GM12801 (cell line): Measurements from ENCODE around the gene RPS16.

Experiments
- TF ChIP-seq, protein P1 (sequence below): IDR thresholded peaks from one replicate; pipeline ENCODE4 v1.5.1; 2011; ENCODE audit warnings: control low read depth; ENCODE audit not compliant: insufficient read length; ENCODE audit errors: extremely low read depth

RPS16 gene

DNA sequence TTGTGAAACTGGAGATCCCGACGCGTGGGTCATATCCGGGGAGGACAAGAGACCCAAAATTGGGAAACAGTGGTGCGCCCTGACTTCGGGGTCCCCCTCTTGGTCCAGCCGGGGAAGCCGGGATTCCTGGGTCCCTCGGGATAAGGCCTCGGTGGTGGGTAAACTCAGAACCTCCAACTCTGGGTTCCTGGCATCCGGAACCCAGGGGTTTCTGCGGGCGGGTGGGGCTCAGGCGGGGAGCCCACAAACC, 28.4 kb downstream of the RPS16 start:
- TF ChIP-seq, protein P1, sequence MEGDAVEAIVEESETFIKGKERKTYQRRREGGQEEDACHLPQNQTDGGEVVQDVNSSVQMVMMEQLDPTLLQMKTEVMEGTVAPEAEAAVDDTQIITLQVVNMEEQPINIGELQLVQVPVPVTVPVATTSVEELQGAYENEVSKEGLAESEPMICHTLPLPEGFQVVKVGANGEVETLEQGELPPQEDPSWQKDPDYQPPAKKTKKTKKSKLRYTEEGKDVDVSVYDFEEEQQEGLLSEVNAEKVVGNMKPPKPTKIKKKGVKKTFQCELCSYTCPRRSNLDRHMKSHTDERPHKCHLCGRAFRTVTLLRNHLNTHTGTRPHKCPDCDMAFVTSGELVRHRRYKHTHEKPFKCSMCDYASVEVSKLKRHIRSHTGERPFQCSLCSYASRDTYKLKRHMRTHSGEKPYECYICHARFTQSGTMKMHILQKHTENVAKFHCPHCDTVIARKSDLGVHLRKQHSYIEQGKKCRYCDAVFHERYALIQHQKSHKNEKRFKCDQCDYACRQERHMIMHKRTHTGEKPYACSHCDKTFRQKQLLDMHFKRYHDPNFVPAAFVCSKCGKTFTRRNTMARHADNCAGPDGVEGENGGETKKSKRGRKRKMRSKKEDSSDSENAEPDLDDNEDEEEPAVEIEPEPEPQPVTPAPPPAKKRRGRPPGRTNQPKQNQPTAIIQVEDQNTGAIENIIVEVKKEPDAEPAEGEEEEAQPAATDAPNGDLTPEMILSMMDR: no peak

DNA sequence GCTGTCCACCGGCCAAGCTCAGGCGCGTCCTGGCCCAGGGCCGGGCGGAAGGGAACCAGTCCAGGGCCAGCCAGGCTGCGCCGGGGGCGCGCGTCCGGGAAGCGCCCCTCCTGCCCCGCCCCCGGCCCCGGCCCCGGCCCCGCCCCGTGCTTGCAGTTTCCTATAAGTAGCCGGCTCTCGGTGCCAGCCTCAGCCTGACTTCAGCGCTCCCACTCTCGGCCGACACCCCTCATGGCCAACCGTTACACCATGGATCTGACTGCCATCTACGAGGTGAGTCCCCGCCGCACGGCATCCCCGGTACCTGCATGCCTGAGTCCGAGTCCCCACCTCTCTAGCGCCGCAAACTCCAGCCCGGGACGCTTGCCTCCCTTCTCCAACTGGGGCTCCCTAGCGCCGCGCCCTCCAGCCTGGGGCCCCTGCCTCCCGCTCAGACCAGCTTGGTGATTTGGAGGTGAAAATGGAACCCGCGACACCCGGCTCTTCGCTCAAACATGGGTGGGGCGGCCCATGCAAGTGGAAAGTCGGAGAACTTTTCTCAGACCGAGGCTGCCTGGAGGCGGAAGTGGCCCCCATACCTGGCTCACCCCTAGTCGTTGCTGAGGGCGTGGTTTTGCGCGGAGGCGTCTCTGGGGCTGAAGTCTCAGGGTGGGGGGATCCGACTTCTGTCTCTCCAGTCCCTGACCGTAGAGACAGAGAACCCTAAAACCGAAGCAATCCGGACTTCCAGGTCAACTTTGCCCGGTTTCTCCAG, 28.9 kb downstream of the RPS16 start, which contains the start of gene ZFP36:
TSS of gene ZFP36 (plus strand) at position 192 of the 754 bp plus-strand sequence. CDS start at position 250, 58 bp downstream.
- TF ChIP-seq, protein P1: no peak

DNA sequence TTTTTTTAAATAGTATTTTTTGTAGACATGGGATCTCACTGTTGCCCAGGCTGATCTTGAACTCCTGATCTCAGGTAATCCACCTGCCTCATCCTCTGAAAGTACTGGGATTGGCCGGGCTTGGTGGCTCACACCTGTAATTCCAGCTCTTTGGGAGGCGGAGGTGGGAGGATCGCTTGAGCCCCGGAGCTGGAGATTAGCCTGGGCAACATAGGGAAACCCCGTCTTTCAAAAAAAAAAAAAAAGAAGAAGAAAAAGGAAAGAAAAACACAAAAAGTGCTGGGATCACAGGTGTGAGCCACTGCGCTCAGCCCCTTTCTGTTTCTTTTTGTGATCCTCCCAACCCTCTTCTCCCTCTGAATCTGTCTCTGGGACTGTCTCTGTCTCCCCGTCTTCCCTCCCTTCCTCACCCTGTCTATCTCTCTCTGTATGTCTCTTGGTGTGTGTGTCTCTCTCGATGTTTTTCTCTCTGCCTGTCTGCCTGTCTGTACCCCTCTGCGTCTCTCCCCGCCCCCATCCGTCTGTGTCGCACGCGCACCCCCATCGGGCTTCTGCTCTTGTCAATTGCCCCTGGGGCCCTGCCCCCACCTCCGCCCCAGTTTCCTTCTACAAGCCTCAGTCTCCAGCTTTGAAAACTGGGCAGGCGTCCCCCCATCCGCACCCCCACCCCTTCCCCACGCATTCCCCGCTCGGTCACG, 29.6 kb downstream of the RPS16 start:
- TF ChIP-seq, protein P1: no peak

DNA sequence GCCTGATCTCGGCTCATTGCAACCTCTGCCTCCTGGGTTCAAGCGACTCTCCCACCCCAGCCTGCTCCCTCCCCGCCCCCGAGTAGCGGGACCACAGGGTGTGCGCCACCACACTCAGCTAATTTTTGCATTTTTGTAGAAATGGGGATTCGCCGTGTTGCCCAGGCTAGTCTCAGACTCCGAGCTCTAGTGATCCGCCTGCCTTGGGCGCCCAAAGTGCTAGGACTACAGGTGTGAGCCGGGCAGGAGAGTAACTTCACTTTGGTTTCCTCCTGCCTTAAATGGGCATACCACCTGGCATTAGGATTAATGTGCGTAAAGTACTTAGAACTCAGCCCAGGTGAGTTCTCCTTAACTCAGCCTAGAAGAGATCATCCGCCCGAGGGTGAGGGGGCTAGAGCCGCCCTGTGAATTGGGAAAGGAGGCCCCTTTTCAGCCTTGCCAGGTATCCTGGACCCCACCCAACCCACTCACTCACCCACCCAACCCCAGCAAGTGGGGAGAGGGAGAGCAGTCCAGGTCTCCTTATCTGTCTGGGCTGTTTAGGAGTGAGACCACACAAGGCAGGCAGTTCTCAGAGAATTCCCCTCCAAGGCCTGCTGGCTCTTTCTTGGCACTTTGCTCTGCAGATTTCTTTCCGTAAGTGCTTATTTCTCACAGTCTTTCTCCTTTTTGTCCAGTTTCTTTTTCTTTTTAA, 30.3 kb downstream of the RPS16 start:
- TF ChIP-seq, protein P1: no peak

DNA sequence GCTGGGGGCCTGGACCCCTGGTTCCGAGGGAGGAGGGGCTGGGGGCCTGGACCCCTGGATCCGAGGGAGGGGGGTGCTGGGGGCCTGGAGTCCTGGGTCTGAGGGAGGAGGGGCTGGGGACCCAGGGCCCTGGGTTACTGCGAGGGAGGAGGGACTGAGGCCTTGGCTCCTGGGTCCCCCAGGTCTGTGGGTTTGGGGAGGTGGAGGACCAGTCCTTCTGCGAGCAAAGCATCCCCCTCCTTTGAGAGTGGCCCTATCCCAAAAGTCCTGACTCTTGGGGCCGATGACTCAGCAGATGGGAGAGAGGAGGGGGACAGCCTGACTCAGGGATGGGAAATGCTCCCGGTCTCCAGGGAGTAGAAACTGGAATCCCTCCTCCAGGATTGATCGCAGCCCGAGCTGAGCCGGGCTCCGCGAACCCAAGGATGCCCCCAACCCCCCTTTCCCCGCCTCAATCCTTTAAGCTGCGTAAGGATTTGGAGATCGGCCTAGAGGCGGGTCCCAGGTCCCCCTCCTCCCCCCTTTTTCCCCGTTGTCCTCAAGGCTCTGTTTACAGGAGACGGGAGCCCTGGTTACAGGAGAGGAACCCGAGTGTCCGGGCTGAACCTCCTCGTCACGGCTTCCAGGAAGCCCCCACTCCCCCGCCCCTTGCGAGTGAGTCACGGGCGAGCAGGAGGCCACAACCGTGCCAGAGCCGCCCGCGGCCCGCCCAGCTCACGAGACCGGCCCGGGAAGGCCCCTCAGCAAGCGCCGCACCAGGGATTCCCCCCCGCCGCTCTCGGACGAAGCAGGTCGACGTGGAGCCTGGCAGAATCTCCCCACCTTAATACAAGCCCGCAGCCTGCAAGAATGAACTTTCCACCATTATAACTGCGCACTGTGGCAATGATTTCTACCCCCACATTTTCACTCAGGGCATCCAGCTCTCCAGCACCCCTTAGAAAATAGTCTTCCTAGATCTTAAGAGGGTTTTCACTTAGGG, 32.1 kb downstream of the RPS16 start:
- TF ChIP-seq, protein P1: no peak

DNA sequence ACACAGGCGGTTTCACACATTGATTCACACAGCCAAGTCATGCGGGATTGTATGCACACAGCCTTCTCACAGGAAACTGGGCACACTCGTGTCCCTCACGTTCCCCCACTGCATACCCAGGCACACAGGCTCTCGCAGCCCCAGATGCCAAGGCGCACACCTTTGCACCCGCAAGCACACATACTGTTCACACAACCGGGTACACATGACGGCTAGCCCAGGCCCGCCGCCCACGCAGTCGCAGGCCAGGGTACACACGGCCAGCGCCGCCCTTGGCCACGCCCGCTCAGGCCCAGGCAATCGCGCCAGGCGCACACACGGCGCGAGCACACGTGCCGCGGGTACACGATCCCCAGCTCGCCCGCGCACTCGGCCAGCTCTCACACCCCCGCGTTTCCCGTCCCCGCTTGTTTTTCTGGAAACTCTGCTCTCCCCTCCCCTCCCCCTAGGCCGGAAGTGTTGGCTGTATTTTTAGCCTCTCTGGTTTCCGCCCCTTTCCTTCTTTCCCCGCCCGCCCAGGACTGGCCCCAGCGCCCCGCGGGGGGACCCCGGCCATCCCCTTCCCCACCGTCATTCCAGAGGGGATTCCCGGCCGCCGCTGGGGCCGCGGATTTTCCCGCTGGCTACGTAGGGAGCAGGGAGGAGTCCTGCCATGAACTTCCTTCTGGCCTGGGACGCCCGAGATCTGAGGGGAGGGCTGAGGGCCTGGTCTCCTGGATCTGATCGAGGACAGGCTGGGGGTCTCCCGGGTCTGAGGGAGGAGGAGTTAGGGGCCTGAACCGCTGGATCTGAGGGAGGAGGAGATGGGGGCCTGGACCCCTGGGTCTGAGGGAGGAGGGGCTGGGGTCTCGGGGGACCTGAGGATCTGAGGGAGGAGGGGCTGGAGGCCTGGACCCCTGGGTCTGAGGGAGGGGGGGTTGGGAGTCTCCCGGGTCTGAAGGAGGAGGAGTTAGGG, 33.1 kb downstream of the RPS16 start:
- TF ChIP-seq, protein P1: no peak
